Nephron progenitor cell (in vitro differentiated cells): Measurements from ENCODE around the gene TMEM117.

Experiments
- DNase-seq: peaks from one replicate; pipeline ENCODE4 v3.0.0; 2021
- H3K27ac Mint-ChIP-seq: 2 replicates; pipeline ENCODE4 v1.8.0; 2021; ENCODE audit warnings: mild to moderate bottlenecking, moderate library complexity, mixed read lengths
- H3K27me3 Mint-ChIP-seq: 2 replicates; pipeline ENCODE4 v1.8.0; 2021; ENCODE audit warnings: mild to moderate bottlenecking, low read depth, mixed read lengths; ENCODE audit not compliant: poor library complexity
- H3K36me3 Mint-ChIP-seq: 2 replicates; pipeline ENCODE4 v1.8.0; 2021; ENCODE audit warnings: low read depth, mixed read lengths
- H3K4me1 Mint-ChIP-seq: 2 replicates; pipeline ENCODE4 v1.8.0; 2021; ENCODE audit warnings: mixed read lengths
- H3K4me3 Mint-ChIP-seq: 2 replicates; pipeline ENCODE4 v1.8.0; 2021; ENCODE audit warnings: mild to moderate bottlenecking, moderate library complexity, mixed read lengths
- H3K9me3 Mint-ChIP-seq: 2 replicates; pipeline ENCODE4 v1.8.0; 2021; ENCODE audit warnings: mild to moderate bottlenecking, moderate library complexity, mixed read lengths
- CTCF ChIP-seq: fragments of 200-600 bp; sonication (generic); IDR thresholded peaks from 2 replicates; pipeline ENCODE4 v1.5.0; 2021; ENCODE audit warnings: antibody characterized with exemption

TMEM117 gene

GRCh38 chr12:44260581-44260980, 424.7 kb downstream of the TMEM117 start:
- no peak overlapping the region for H3K4me3 Mint-ChIP-seq
- DNase-seq = no peak
- no peaks in the 10 kb centered on the region for H3K4me1 Mint-ChIP-seq
- no peak overlapping the region for H3K27ac Mint-ChIP-seq
- no peaks in the 10 kb centered on the region for H3K36me3 Mint-ChIP-seq
- no peaks in the 10 kb centered on the region for H3K9me3 Mint-ChIP-seq
- TF ChIP-seq CTCF = no peak
- H3K27me3 Mint-ChIP-seq = no peaks in the 10 kb centered on the region

GRCh38 chr12:44285321-44285960, 449.6 kb downstream of the TMEM117 start:
- Mint-ChIP-seq H3K27ac (no peak overlapping the region), H3K9me3 (no peaks in the 10 kb centered on the region), H3K27me3 (peaks cover 4% of the 10 kb centered on the region), H3K4me1 (peaks cover 12% of the 10 kb centered on the region), H3K36me3 (peaks cover 4% of the 10 kb centered on the region), H3K4me3 (no peak overlapping the region)
- no peak for TF ChIP-seq CTCF
- no peak for DNase-seq

GRCh38 chr12:44286336-44286735, 450.5 kb downstream of the TMEM117 start:
- TF ChIP-seq CTCF = no peak
- no peak for DNase-seq
- Mint-ChIP-seq H3K4me3 (no peak overlapping the region), H3K9me3 (peaks cover 5% of the 10 kb centered on the region), H3K27ac (no peak overlapping the region), H3K36me3 (peaks cover 4% of the 10 kb centered on the region), H3K4me1 (peaks cover 12% of the 10 kb centered on the region), H3K27me3 (peaks cover 4% of the 10 kb centered on the region)

GRCh38 chr12:44286821-44287505, 451.1 kb downstream of the TMEM117 start:
- H3K4me3 Mint-ChIP-seq = no peak overlapping the region
- peaks cover 7% of the 10 kb centered on the region for H3K9me3 Mint-ChIP-seq
- H3K27me3 Mint-ChIP-seq = peaks cover 4% of the 10 kb centered on the region
- no peak overlapping the region for H3K27ac Mint-ChIP-seq
- H3K36me3 Mint-ChIP-seq = peaks cover 4% of the 10 kb centered on the region
- TF ChIP-seq CTCF = no peak
- H3K4me1 Mint-ChIP-seq = peaks cover 12% of the 10 kb centered on the region
- DNase-seq = no peak

GRCh38 chr12:44287545-44287944, 451.7 kb downstream of the TMEM117 start:
- H3K4me3 Mint-ChIP-seq = no peak overlapping the region
- H3K36me3 Mint-ChIP-seq = peaks cover 4% of the 10 kb centered on the region
- H3K27me3 Mint-ChIP-seq = peaks cover 4% of the 10 kb centered on the region
- no peak overlapping the region for H3K27ac Mint-ChIP-seq
- TF ChIP-seq CTCF = no peak
- no peak for DNase-seq
- peaks cover 12% of the 10 kb centered on the region for H3K4me1 Mint-ChIP-seq
- H3K9me3 Mint-ChIP-seq = peaks cover 7% of the 10 kb centered on the region

- TF ChIP-seq CTCF = no peak
- Mint-ChIP-seq H3K9me3 (peaks cover 14% of the 10 kb centered on the region), H3K4me3 (no peak overlapping the region), H3K4me1 (no peaks in the 10 kb centered on the region), H3K27ac (no peak overlapping the region), H3K36me3 (no peaks in the 10 kb centered on the region), H3K27me3 (peaks cover 3% of the 10 kb centered on the region)
- no peak for DNase-seq
Observed at GRCh38 chr12:44294649-44295048, 458.8 kb downstream of the TMEM117 start.
